Frontal cortex (tissue), 4 donors: Measurements from ENCODE around the gene MALT1. TPM values are rescaled to one million over a fixed set of nuclear protein-coding genes. Genes with fewer than 3 reads are reported as not detected.

ENCODE experiments used
- DNase-seq, 2 donors: peaks; one replicate each; pipeline ENCODE4 v3.0.0; 2012; ENCODE audit warnings: low spot score in 2 of 2
- FAIRE-seq: peaks from 2 replicates; lab custom pipeline; 2012; peaks lifted over from hg19 to GRCh38; lab: Jason Lieb, UNC
- total RNA-seq: library from RNA; depleted of rRNA; stranded (reverse); fragments of >200 nt; gene quantifications from one replicate; pipeline ENCODE4 v1.2.3, GENCODE V29; 2014
- donor health status: control.
- donor health status: control.
- donor health status: control.

MALT1 gene
- total RNA-seq, 1 donor from 2014 or later: 26.9 TPM

- FAIRE-seq: no peak
- no peak for DNase-seq
These were observed 120.8 kb downstream of the MALT1 start for GRCh38 chr18:58792086-58792485.

GRCh38 chr18:58793361-58793760, 122.1 kb downstream of the MALT1 start:
- FAIRE-seq (no peak), DNase-seq (no peak)

GRCh38 chr18:58796220-58796619, 125.0 kb downstream of the MALT1 start:
- DNase-seq: no peak
- no peak for FAIRE-seq

- FAIRE-seq (no peak), DNase-seq (no peak)
These were observed 129.3 kb downstream of the MALT1 start for GRCh38 chr18:58800582-58800981.

- no peak for FAIRE-seq
- no peak for DNase-seq
These were observed 131.7 kb downstream of the MALT1 start for GRCh38 chr18:58802959-58803358.

- no peak for DNase-seq
These were observed 132.7 kb downstream of the MALT1 start for GRCh38 chr18:58803978-58804377.

More at GRCh38 chr18:58803978-58804377, 132.7 kb downstream of the MALT1 start:
- FAIRE-seq: no peak

Other genes with a start within 250 kb of the MALT1 start
- not detected for gene ALPK2, start 42.4 kb upstream of the MALT1 start, total RNA-seq
- 305 TPM for gene ZNF532, start 193.4 kb downstream of the MALT1 start, total RNA-seq